ENCODE data around the gene RAD51B. TPM values are rescaled to one million over a fixed set of nuclear protein-coding genes. Genes with fewer than 3 reads are reported as not detected.
A peak's percentile ranks its signal among the peaks of the same experiment; 100 is the strongest.
"Not testable (repeated sequence)": the region's sequence is repeated elsewhere in the genome, so short reads cannot be mapped to it uniquely, and the experiment has no call there.

The RAD51B gene
- total RNA-seq, 1 experiment from 2014 or later, result 103 TPM

GRCh38 chr14:68245146-68246073, 425.8 kb downstream of the RAD51B start:
- in situ Hi-C loops (cut with HindIII; ENCODE audit: low sequenced_read_pairs), result no loop called here

DNA sequence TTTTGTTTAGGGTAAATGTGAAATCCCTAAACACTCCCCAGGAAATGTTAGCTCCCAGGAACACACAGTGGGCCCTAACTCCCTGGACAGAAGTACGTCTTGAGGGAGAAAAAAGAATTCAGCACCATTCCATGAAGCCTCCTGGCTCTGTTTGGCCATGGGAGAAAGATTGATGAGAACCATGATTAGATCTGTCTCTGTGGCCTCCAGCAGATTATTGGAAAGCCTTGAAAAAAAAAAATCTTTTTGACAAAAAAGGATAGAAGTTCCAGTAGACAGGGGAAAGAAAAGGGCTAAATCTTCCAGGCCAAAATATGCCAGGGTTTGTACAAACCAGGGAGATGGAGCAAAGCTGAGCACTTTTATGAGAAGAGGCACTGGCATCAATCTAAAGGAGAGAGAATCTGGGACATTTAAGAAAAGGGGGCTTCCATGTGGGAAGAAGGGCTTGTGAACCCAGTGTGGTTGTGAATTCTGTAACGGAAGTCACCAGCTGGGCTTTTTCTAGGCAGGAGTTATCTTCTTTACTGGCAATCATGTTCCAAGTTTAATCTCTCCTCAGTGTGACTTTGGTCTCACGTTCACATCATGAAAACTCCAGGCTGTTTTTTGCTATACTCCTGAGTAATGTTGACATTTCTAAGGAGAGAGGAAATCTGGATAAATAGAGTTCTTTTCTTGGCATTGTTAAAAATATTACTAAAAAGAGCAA, 426.7 kb downstream of the RAD51B start:
- no peak for DNase-seq (ENCODE audit: low spot score)
- in situ Hi-C loops (cut with HindIII; ENCODE audit: low sequenced_read_pairs), result no loop called here

More at GRCh38 chr14:68245146-68246073, 425.8 kb downstream of the RAD51B start:
- DNase-seq (ENCODE audit: low spot score), result no peak

- in situ Hi-C loops (cut with HindIII; ENCODE audit: low sequenced_read_pairs), result no loop called here
- no peak for DNase-seq (ENCODE audit: low spot score)
Observed at GRCh38 chr14:68246786-68247105, 427.2 kb downstream of the RAD51B start.

GRCh38 chr14:68247274-68247673, 427.7 kb downstream of the RAD51B start:
- in situ Hi-C loops (cut with HindIII; ENCODE audit: low sequenced_read_pairs), result no loop called here
- no peak for DNase-seq (ENCODE audit: low spot score)

GRCh38 chr14:68247676-68248268, 428.2 kb downstream of the RAD51B start:
- in situ Hi-C loops (cut with HindIII; ENCODE audit: low sequenced_read_pairs), result no loop called here

GRCh38 chr14:68248481-68249255, 429.1 kb downstream of the RAD51B start:
- in situ Hi-C loops (cut with HindIII; ENCODE audit: low sequenced_read_pairs), result no loop called here
- DNase-seq (ENCODE audit: low spot score), result peak; percentile 58

More at GRCh38 chr14:68247676-68248268, 428.2 kb downstream of the RAD51B start:
- no peak for DNase-seq (ENCODE audit: low spot score)

DNA sequence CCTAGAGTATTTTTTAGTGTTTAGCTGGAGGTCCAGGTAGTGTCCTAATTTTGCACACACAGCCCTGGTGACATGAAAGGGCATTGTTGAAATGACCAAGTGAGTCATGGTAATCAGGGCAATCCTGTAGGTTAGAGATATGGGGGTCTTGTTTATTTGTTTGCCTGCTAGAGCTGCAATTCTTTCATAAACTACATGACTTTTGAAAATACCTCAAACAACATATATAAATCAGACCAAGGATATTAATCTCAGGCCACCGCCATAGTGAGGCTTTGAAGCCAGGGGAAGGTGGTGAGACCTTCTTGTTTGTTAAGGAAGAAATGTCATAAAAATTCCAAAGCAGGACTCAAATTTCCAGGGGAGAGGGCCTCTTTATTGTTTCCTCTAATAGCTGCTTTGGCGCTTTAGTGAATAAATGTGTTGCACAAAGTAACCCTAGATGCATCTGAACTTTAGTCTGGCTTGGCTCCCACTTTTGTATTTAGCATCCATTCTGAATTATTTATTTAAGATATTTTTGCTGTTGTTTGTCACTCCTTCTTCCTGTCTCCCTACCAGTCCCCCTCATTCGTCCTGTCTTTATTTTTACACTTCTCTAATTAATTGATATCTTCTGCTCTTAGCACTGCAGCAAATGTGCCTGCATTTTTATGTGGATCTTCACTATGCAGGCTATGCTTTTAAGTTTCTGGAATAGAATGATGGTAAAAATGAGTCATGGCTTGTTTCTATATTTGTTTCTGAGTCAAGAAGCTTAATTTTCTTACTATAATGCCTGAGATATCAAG, 430.3 kb downstream of the RAD51B start:
- in situ Hi-C loops (cut with HindIII; ENCODE audit: low sequenced_read_pairs), result no loop called here
- no peak for DNase-seq (ENCODE audit: low spot score)

- in situ Hi-C loops (cut with HindIII; ENCODE audit: low sequenced_read_pairs), result no loop called here
- peak; percentile 43 for DNase-seq (ENCODE audit: low spot score)
Observed at GRCh38 chr14:68250927-68251768, 431.6 kb downstream of the RAD51B start.

DNA sequence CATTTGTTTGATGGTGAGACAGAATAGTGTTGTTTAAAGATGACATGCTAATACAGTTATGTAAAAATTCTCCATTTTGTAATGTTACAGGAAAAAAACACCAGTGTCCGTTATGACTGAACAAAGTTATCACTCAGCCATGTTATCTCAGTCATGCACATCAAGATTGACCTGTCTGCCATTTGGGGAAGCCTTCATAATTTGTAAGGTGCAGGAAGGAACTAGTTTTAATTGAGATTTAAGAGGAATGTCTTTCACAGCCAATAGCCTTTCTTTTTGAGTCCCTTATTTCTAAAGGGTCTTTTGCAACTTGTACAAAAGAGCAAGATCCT, 432.2 kb downstream of the RAD51B start:
- in situ Hi-C loops (cut with HindIII; ENCODE audit: low sequenced_read_pairs), result no loop called here
- no peak for DNase-seq (ENCODE audit: low spot score)

DNA sequence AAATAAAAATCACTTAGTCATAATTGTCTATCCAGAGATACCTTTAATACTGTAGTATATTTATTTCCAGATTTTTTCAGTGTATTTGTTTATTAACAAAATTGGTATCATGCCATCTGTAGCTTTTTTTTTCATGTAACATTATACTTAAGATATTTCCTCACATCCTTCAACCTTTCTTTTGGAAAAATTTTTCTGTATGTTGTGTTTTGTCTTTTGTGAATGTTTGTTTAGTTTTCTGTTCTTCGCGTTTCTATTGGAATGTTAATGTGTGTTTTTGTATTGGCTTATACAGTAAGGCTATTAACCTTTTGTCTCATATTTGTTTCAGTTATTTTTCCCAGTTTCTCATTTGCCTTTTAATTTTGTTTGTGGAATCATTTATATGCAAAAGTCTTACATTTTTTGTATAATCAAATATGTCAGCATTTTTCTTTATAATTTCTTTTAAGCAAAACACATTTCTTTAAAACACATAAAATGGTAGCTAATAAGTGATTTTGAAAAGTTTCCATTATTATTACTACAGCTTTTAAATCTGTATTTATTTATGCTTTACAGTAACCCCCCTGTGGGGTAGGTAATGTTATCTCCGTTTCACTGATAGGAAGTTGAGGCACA, 433.7 kb downstream of the RAD51B start:
- in situ Hi-C loops (cut with HindIII; ENCODE audit: low sequenced_read_pairs), result no loop called here
- DNase-seq (ENCODE audit: low spot score), result no peak

GRCh38 chr14:68253878-68254528, 434.4 kb downstream of the RAD51B start:
- DNase-seq (ENCODE audit: low spot score), result no peak
- in situ Hi-C loops (cut with HindIII; ENCODE audit: low sequenced_read_pairs), result no loop called here

GRCh38 chr14:68254669-68255527, 435.3 kb downstream of the RAD51B start:
- no peak for DNase-seq (ENCODE audit: low spot score)
- in situ Hi-C loops (cut with HindIII; ENCODE audit: low sequenced_read_pairs), result no loop called here

DNA sequence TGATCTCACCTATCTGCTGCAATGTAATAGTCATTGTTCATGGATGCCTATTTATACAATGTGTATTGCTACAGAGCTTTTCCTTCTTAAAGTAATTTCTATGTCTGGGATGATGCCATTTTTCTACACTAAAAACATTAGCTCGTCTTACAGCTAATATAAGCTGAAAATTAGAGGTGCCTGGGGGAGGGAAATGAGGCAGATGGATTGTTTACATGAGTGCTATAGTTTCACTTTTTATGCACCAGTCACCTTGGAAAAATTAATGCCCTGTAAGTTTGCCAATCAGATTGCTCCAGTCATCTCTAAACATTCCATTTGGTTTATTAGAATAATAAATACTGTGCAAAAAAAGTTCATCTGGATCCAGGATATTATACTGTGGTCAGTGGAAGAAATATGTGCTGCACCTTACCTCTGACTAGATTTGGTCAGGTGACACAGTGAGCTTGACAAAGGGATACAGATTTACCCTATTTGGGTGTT, 436.2 kb downstream of the RAD51B start:
- in situ Hi-C loops (cut with HindIII; ENCODE audit: low sequenced_read_pairs), result no loop called here
- no peak for DNase-seq (ENCODE audit: low spot score)

- in situ Hi-C loops (cut with HindIII; ENCODE audit: low sequenced_read_pairs), result no loop called here
- no peak for DNase-seq (ENCODE audit: low spot score)
Observed at GRCh38 chr14:68257969-68258368, 438.4 kb downstream of the RAD51B start.

DNA sequence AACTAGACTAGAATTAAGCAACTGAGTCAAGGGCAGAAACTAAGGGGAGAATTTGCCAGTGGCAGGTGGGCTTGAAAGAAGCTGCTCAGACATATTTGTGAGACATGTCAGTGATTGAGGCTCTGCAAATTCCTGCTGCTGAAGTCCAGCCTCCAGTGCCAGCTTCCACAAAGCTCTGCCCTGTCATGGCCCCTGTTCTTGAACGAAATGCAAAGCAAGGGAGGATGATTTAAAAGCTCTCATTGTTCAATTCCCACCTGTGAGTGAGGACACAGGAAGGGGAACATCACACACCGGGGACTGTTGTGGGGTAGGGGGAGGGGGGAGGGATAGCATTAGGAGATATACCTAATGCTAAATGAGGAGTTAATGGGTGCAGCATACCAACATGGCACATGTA, 439.4 kb downstream of the RAD51B start:
- in situ Hi-C loops (cut with HindIII; ENCODE audit: low sequenced_read_pairs); DNase-seq (ENCODE audit: low spot score): not testable (repeated sequence)

DNA sequence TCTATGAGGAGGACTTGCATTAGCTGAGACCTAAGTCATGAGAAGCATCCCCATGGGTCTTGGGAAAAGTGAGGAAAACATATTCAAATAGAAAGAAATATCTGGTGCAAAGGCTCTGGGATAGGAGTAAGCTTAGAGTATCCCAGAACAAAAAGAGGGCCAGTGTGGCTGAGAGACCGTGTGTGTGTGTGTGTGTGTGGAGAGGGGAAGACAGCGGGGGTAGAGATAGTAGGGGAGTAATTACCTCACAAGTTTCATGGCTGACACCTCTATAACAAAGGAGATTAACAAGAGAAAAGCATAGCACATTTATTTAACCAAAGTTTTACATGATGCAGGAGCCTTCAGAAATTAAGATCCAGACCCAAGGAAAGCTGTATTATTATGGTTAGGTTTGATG, 440.5 kb downstream of the RAD51B start:
- in situ Hi-C loops (cut with HindIII; ENCODE audit: low sequenced_read_pairs), result no loop called here
- no peak for DNase-seq (ENCODE audit: low spot score)
